ENCODE data around the gene CFAP97D2. TPM values are rescaled to one million over a fixed set of nuclear protein-coding genes. Genes with fewer than 3 reads are reported as not detected.

Gene CFAP97D2
- total RNA-seq, 1 donor from 2014 or later: 1.8 TPM

GRCh38 chr13:114258589-114258988 is 79.5 kb downstream of the CFAP97D2 start:
- H3K36me3 ChIP-seq: peaks cover 100% of the 10 kb centered on the region
- H3K4me1 ChIP-seq: no peaks in the 10 kb centered on the region
- no peak overlapping the region for H3K4me3 ChIP-seq
- no peaks in the 10 kb centered on the region for H3K27me3 ChIP-seq (ENCODE audit: low read depth)
- intact Hi-C loops (cut with DNase I): no loop called here
- no peak for ATAC-seq
- no peaks in the 10 kb centered on the region for H3K9me3 ChIP-seq
- no peak for DNase-seq
- H3K27ac ChIP-seq: no peak overlapping the region
- no peak for TF ChIP-seq CTCF (IDR thresholded peaks at IDR 0.05)

- Histone ChIP-seq H3K27me3 (ENCODE audit: low read depth) (no peaks in the 10 kb centered on the region), H3K27ac (no peak overlapping the region), H3K9me3 (no peaks in the 10 kb centered on the region), H3K36me3 (peaks cover 100% of the 10 kb centered on the region), H3K4me3 (no peak overlapping the region), H3K4me1 (no peaks in the 10 kb centered on the region)
- no peak for DNase-seq
- TF ChIP-seq CTCF (IDR thresholded peaks at IDR 0.05): no peak
- no peak for ATAC-seq
- intact Hi-C loops (cut with DNase I): no loop called here
These were observed 80.3 kb downstream of the CFAP97D2 start for GRCh38 chr13:114259374-114259773.

GRCh38 chr13:114259974-114260373 is 80.9 kb downstream of the CFAP97D2 start:
- intact Hi-C loops (cut with DNase I): no loop called here
- no peak for TF ChIP-seq CTCF (IDR thresholded peaks at IDR 0.05)
- no peak overlapping the region for H3K4me3 ChIP-seq
- no peak for DNase-seq
- H3K36me3 ChIP-seq: peaks cover 100% of the 10 kb centered on the region
- H3K4me1 ChIP-seq: no peaks in the 10 kb centered on the region
- no peak for ATAC-seq
- no peaks in the 10 kb centered on the region for H3K9me3 ChIP-seq
- no peak overlapping the region for H3K27ac ChIP-seq
- no peaks in the 10 kb centered on the region for H3K27me3 ChIP-seq (ENCODE audit: low read depth)

- Histone ChIP-seq H3K27ac (no peak overlapping the region), H3K27me3 (ENCODE audit: low read depth) (no peaks in the 10 kb centered on the region), H3K9me3 (no peaks in the 10 kb centered on the region), H3K4me3 (no peak overlapping the region), H3K36me3 (peaks cover 100% of the 10 kb centered on the region), H3K4me1 (no peaks in the 10 kb centered on the region)
- TF ChIP-seq CTCF (IDR thresholded peaks at IDR 0.05): no peak
- ATAC-seq (no peak), DNase-seq (no peak)
- intact Hi-C loops (cut with DNase I): no loop called here
These were observed 81.8 kb downstream of the CFAP97D2 start for GRCh38 chr13:114260814-114261213.

GRCh38 chr13:114261328-114261965 is 82.4 kb downstream of the CFAP97D2 start:
- DNase-seq (no peak), ATAC-seq (no peak)
- Histone ChIP-seq H3K36me3 (peaks cover 100% of the 10 kb centered on the region), H3K27ac (no peak overlapping the region), H3K9me3 (no peaks in the 10 kb centered on the region), H3K4me3 (no peak overlapping the region), H3K27me3 (ENCODE audit: low read depth) (no peaks in the 10 kb centered on the region), H3K4me1 (no peaks in the 10 kb centered on the region)
- intact Hi-C loops (cut with DNase I): no loop called here
- no peak for TF ChIP-seq CTCF (IDR thresholded peaks at IDR 0.05)
